Activated gamma-delta T cell treated with Interleukin-2 at 50 U/mL for 16 hours (primary cell): ENCODE results near the gene CACNA1E.
"Not testable (repeated sequence)": the region's sequence is repeated elsewhere in the genome, so short reads cannot be mapped to it uniquely, and the experiment has no call there.

Experiments used
- DNase-seq: peaks from one replicate; pipeline ENCODE4 v3.0.0-alpha.2; 2020

The CACNA1E gene

GRCh38 chr1:181518152-181518551, 34.8 kb downstream of the CACNA1E start:
- DNase-seq, result no peak

GRCh38 chr1:181522864-181523263, 39.5 kb downstream of the CACNA1E start:
- DNase-seq, result no peak

- no peak for DNase-seq
These were observed 41.9 kb downstream of the CACNA1E start for GRCh38 chr1:181525104-181525721.

GRCh38 chr1:181528241-181528640, 44.9 kb downstream of the CACNA1E start:
- not testable (repeated sequence) for DNase-seq

GRCh38 chr1:181531441-181531840, 48.1 kb downstream of the CACNA1E start:
- no peak for DNase-seq

- DNase-seq, result no peak
These were observed 48.8 kb downstream of the CACNA1E start for GRCh38 chr1:181531951-181532600.

- no peak for DNase-seq
These were observed 55.5 kb downstream of the CACNA1E start for GRCh38 chr1:181538836-181539235.

GRCh38 chr1:181541458-181541857, 58.1 kb downstream of the CACNA1E start:
- no peak for DNase-seq

- DNase-seq, result no peak
These were observed 58.6 kb downstream of the CACNA1E start for GRCh38 chr1:181541947-181542346.

GRCh38 chr1:181542406-181542805, 59.1 kb downstream of the CACNA1E start:
- DNase-seq, result not testable (repeated sequence)

- no peak for DNase-seq
These were observed 62.1 kb downstream of the CACNA1E start for GRCh38 chr1:181545395-181545794.

- DNase-seq, result no peak
These were observed 65.2 kb downstream of the CACNA1E start for GRCh38 chr1:181548497-181548896.

- no peak for DNase-seq
These were observed 67.9 kb downstream of the CACNA1E start for GRCh38 chr1:181551249-181551648.

- no peak for DNase-seq
These were observed 68.4 kb downstream of the CACNA1E start for GRCh38 chr1:181551754-181552153.

GRCh38 chr1:181554465-181554864, 71.1 kb downstream of the CACNA1E start:
- no peak for DNase-seq

GRCh38 chr1:181556631-181557030, 73.3 kb downstream of the CACNA1E start:
- no peak for DNase-seq

- no peak for DNase-seq
These were observed 74.0 kb downstream of the CACNA1E start for GRCh38 chr1:181557313-181557712.

- no peak for DNase-seq
These were observed 75.1 kb downstream of the CACNA1E start for GRCh38 chr1:181558416-181558815.

GRCh38 chr1:181559142-181559541, 75.8 kb downstream of the CACNA1E start:
- DNase-seq, result no peak

- no peak for DNase-seq
These were observed 79.1 kb downstream of the CACNA1E start for GRCh38 chr1:181562395-181562794.

GRCh38 chr1:181568736-181569135, 85.4 kb downstream of the CACNA1E start:
- DNase-seq, result no peak

- no peak for DNase-seq
These were observed 94.2 kb downstream of the CACNA1E start for GRCh38 chr1:181577475-181577874.

- DNase-seq, result no peak
These were observed 100.3 kb downstream of the CACNA1E start for GRCh38 chr1:181583598-181583997.

GRCh38 chr1:181587870-181588438, 104.6 kb downstream of the CACNA1E start:
- DNase-seq, result no peak

GRCh38 chr1:181588631-181589030, 105.3 kb downstream of the CACNA1E start:
- DNase-seq, result no peak
